Activated CD4-positive, alpha-beta T cell treated with anti-CD3 and anti-CD28 coated beads, Interleukin-2, amount 10 ng/mL, durations not matched to agents 7 days and 5 days (primary cell): ENCODE data around the gene SEMA4A. TPM values are rescaled to one million over a fixed set of nuclear protein-coding genes. Genes with fewer than 3 reads are reported as not detected.
"Not testable (repeated sequence)": the region's sequence is repeated elsewhere in the genome, so short reads cannot be mapped to it uniquely, and the experiment has no call there.

Experiments
- CTCF ChIA-PET: fragments of 350-600 bp; sonication (Branson Sonifier 250); formaldehyde crosslinking; loops from one replicate; lab custom pipeline; 2021; ENCODE audit warnings: antibody characterized with exemption; lab: Charles Lee
- POLR2A ChIA-PET: fragments of 350-600 bp; sonication (Branson Sonifier 250); formaldehyde crosslinking; loops from one replicate; lab custom pipeline; 2021; ENCODE audit warnings: antibody characterized with exemption; lab: Charles Lee
- DNase-seq: peaks from one replicate; pipeline ENCODE4 v3.0.0-alpha.2; 2020
- H3K27ac Mint-ChIP-seq: one replicate; pipeline ENCODE4 v1.8.0; 2021; ENCODE audit warnings: mild to moderate bottlenecking, moderate library complexity, mixed read lengths
- H3K27me3 Mint-ChIP-seq: one replicate; pipeline ENCODE4 v1.8.0; 2021; ENCODE audit warnings: mixed read lengths
- H3K36me3 Mint-ChIP-seq: one replicate; pipeline ENCODE4 v1.8.0; 2021; ENCODE audit warnings: low read depth, mixed read lengths
- H3K4me1 Mint-ChIP-seq: one replicate; pipeline ENCODE4 v1.8.0; 2021; ENCODE audit warnings: mixed read lengths
- H3K4me3 Mint-ChIP-seq: one replicate; pipeline ENCODE4 v1.8.0; 2021; ENCODE audit warnings: mild to moderate bottlenecking, moderate library complexity, mixed read lengths
- H3K9me3 Mint-ChIP-seq: one replicate; pipeline ENCODE4 v1.8.0; 2021; ENCODE audit warnings: mixed read lengths
- total RNA-seq, 2 experiments: library from RNA; stranded (reverse); gene quantifications; one replicate each; pipeline ENCODE4 v1.2.3, GENCODE V29; 2021

The SEMA4A gene
- total RNA-seq, 2 experiments from 2014 or later: 35.3 to 37.8 TPM

DNA sequence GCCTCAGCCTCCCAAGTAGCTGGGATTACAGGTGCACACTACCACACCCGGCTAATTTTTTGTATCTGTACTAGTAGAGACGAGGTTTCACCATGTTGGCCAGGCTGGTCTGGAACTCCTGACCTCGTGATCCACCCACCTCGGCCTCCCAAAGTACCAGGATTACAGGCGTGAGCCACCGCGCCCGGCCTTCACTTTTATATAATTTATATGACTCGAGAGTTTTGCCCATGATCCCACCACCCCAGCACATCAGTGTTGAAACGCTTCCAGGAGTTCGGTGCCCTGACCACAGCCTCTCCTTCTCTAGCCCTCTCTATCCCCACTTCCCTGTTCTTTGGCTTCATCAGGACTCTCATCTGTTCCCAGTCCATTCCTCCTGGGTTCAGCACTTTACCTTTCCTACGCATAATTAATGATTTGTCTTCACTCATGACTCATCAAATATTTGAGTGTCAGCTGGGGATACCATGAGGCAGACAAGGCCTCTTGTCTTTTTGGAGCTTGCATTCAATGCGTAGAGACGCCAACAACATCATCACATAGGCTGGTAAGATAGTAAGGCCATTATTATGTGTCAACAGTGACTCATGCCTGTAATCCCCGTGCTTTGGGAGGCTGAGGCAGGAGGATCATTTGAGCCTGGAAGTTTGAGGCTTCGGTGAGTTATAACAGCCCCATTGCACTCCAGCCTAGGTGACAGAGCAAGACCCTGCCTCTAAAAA lies 60.8 kb downstream of the SEMA4A start:
- peaks cover 57% of the 10 kb centered on the region for H3K36me3 Mint-ChIP-seq
- DNase-seq: no peak
- H3K27me3 Mint-ChIP-seq: no peaks in the 10 kb centered on the region
- H3K9me3 Mint-ChIP-seq: no peaks in the 10 kb centered on the region
- peak overlapping the region; percentile 87 for H3K27ac Mint-ChIP-seq
- POLR2A ChIA-PET: no interaction called here
- peak overlapping the region; percentile 90 for H3K4me3 Mint-ChIP-seq
- H3K4me1 Mint-ChIP-seq: peaks cover 51% of the 10 kb centered on the region
- CTCF ChIA-PET: interaction anchor here (0.6 to 6.9 kb wide), 6 partner anchors 12 to 69 kb away, joined by 4 to 30 read pairs (median 5); no protein-coding TSS in a partner anchor

DNA sequence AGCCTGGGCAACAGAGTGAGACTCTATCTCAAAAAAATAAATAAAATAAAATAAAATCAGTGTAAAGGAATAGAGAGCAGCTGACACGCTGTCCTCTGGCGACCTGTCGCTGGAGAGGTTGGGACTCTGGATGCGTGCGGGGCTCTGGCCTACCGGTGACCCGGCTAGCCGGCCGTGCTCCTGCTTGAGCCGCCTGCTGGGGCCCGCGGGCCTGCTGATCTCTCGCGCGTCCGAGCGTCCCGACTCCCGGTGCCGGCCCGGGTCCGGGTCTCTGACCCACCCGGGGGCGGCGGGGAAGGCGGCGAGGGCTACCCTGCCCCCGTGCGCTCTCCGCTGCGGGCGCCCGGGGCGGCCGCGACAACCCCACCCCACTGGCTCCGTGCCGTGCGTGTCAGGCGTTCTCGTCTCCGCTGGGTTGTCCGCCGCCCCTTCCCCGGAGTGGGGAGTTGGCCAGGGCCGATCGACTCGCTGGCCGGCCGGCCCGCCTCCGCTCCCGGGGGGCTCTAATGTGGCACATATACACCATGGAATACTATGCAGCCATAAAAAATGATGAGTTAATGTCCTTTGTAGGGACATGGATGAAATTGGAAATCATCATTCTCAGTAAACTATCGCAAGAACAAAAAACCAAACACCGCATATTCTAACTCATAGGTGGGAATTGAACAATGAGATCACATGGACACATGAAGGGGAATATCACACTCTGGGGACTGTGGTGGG lies 63.1 kb downstream of the SEMA4A start:
- POLR2A ChIA-PET, H3K4me3 Mint-ChIP-seq: not testable (repeated sequence)

GRCh38 chr1:156217871-156218270 lies 64.5 kb downstream of the SEMA4A start:
- peak; percentile 58 for DNase-seq
- POLR2A ChIA-PET: interaction anchor here (0.9 to 1.2 kb wide), 2 partner anchors 21 to 24 kb away, joined by 3 to 4 read pairs; partner anchors contain the start of gene SLC25A44
- Mint-ChIP-seq H3K27me3 (no peaks in the 10 kb centered on the region), H3K4me3 (peak overlapping the region; percentile 64), H3K4me1 (peaks cover 69% of the 10 kb centered on the region), H3K36me3 (peaks cover 54% of the 10 kb centered on the region), H3K27ac (peak overlapping the region; percentile 92), H3K9me3 (no peaks in the 10 kb centered on the region)
- CTCF ChIA-PET: interaction anchor here (0.6 to 2.7 kb wide), 8 partner anchors 21 to 121 kb away, joined by 3 to 8 read pairs (median 3); partner anchors contain the start of gene SLC25A44

More for the DNA sequence above, 63.1 kb downstream of the SEMA4A start:
- not testable (repeated sequence) for H3K9me3 Mint-ChIP-seq, DNase-seq, H3K27me3 Mint-ChIP-seq
- CTCF ChIA-PET: interaction anchor here (0.7 kb wide), 1 partner anchor 9 kb away, joined by 4 read pairs; no protein-coding TSS in a partner anchor
- peak overlapping the region; percentile 9 for H3K27ac Mint-ChIP-seq
- H3K36me3 Mint-ChIP-seq: peaks cover 50% of the 10 kb centered on the region
- peaks cover 65% of the 10 kb centered on the region for H3K4me1 Mint-ChIP-seq

GRCh38 chr1:156220226-156220625 lies 66.8 kb downstream of the SEMA4A start:
- peaks cover 64% of the 10 kb centered on the region for H3K4me1 Mint-ChIP-seq
- DNase-seq: no peak
- CTCF ChIA-PET: interaction anchor here (0.6 to 1.3 kb wide), 3 partner anchors 31 to 156 kb away, joined by 3 to 4 read pairs (median 3); no protein-coding TSS in a partner anchor
- POLR2A ChIA-PET: no interaction called here
- peaks cover 48% of the 10 kb centered on the region for H3K36me3 Mint-ChIP-seq
- no peaks in the 10 kb centered on the region for H3K27me3 Mint-ChIP-seq
- H3K9me3 Mint-ChIP-seq: no peaks in the 10 kb centered on the region
- peak overlapping the region; percentile 70 for H3K27ac Mint-ChIP-seq
- no peak overlapping the region for H3K4me3 Mint-ChIP-seq

DNA sequence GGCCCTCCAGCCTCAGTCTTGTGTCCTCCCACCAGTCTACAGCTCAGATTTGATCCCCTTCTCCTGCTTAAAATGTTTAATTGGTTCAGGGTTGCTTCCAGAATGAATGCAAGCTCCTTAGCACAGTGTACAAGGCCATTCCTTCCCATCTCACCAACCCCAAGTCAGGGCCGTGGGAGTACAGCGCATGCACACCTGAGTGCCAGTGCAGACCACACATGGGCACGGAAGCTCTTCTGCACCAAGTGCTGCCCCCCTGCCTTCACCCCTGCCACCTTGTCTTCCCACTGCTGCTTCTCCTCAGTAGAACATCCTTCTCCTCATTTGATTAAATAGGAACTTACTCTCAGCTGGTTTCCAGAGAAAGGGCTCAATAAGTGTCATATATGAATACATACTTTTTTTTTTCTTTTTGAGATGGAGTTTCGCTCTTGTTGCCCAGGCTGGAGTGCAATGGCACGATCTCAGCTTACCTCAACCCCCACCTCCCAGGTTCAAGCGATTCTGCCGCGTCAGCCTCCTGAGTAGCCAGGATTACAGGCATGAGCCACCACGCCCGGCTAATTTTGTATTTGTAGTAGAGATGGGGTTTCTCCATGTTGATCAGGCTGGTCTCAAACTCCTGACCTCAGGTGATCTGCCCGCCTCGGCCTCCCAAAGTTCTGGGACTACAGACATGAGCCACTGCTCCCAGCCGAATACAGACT lies 68.8 kb downstream of the SEMA4A start:
- Mint-ChIP-seq H3K27me3 (no peaks in the 10 kb centered on the region), H3K9me3 (no peaks in the 10 kb centered on the region), H3K36me3 (peaks cover 48% of the 10 kb centered on the region), H3K4me3 (no peak overlapping the region), H3K27ac (peak overlapping the region; percentile 85), H3K4me1 (peaks cover 69% of the 10 kb centered on the region)
- DNase-seq: no peak
- ChIA-PET CTCF (interaction anchor here (1.0 to 1.6 kb wide), 3 partner anchors 10 to 102 kb away, joined by 3 to 5 read pairs (median 4); partner anchors contain the start of gene PMF1), POLR2A (interaction anchor here (0.7 kb wide), 1 partner anchor 9 kb away, joined by 6 read pairs; the partner anchor contains the start of gene PMF1)

DNA sequence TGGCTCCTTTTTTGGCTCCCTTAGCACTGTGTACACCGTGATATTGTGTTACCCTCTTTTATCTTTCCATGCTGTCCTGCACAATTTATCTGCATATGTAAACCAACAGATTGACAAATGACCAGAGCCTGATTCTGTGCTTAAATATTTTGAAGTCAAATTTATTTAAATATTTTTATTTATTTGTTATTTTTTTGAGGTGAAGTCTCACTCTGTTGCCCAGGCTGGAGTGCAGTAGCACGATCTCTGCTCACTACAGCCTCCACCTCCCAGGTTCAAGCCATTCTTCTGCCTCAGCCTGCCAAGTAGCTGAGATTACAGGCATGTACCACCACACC lies 72.3 kb downstream of the SEMA4A start:
- Mint-ChIP-seq H3K4me1 (peaks cover 51% of the 10 kb centered on the region), H3K36me3 (peaks cover 45% of the 10 kb centered on the region), H3K27me3 (no peaks in the 10 kb centered on the region), H3K4me3 (no peak overlapping the region), H3K27ac (peak overlapping the region; percentile 65), H3K9me3 (no peaks in the 10 kb centered on the region)
- DNase-seq: no peak
- ChIA-PET CTCF (interaction anchor here (0.6 to 4.4 kb wide), 43 partner anchors 8 to 220 kb away, joined by 3 to 42 read pairs (median 4); partner anchors contain the start of genes PAQR6, PMF1, SEMA4A and SLC25A44), POLR2A (no interaction called here)

- H3K4me3 Mint-ChIP-seq: no peak overlapping the region
These were observed 72.7 kb downstream of the SEMA4A start for GRCh38 chr1:156226116-156226538.

GRCh38 chr1:156226782-156227181 lies 73.4 kb downstream of the SEMA4A start:
- Mint-ChIP-seq H3K27ac (peak overlapping the region; percentile 76), H3K9me3 (no peaks in the 10 kb centered on the region), H3K4me1 (peaks cover 41% of the 10 kb centered on the region), H3K4me3 (no peak overlapping the region), H3K36me3 (peaks cover 35% of the 10 kb centered on the region), H3K27me3 (no peaks in the 10 kb centered on the region)
- ChIA-PET POLR2A (no interaction called here), CTCF (interaction anchor here (0.7 to 4.4 kb wide), 12 partner anchors 13 to 130 kb away, joined by 3 to 42 read pairs (median 13); partner anchors contain the start of genes PMF1 and SEMA4A)
- DNase-seq: no peak

More at GRCh38 chr1:156226116-156226538, 72.7 kb downstream of the SEMA4A start:
- ChIA-PET POLR2A (no interaction called here), CTCF (interaction anchor here (0.6 to 4.4 kb wide), 21 partner anchors 7 to 216 kb away, joined by 3 to 42 read pairs (median 6); partner anchors contain the start of genes PMF1 and SEMA4A)
- Mint-ChIP-seq H3K4me1 (peaks cover 48% of the 10 kb centered on the region), H3K27me3 (no peaks in the 10 kb centered on the region), H3K27ac (peak overlapping the region; percentile 76), H3K9me3 (no peaks in the 10 kb centered on the region), H3K36me3 (peaks cover 42% of the 10 kb centered on the region)
- no peak for DNase-seq

Other genes with a start within 250 kb of the SEMA4A start
- 10 to 100 TPM; 24.0 to 28.4 TPM for gene RIT1, start 242.2 kb upstream of the SEMA4A start, total RNA-seq
- gene KHDC4, start 219.2 kb upstream of the SEMA4A start, total RNA-seq: 10 to 100 TPM; 66.3 to 67.3 TPM
- not detected for gene RXFP4, start 211.9 kb upstream of the SEMA4A start, total RNA-seq
- 100 to 1,000 TPM; 157 to 191 TPM for gene ARHGEF2, start 175.0 kb upstream of the SEMA4A start, total RNA-seq
- gene SSR2, start 132.6 kb upstream of the SEMA4A start, total RNA-seq: 100 to 1,000 TPM; 235 to 273 TPM
- 10 to 100 TPM; 30.8 to 34.0 TPM for gene UBQLN4, start 99.8 kb upstream of the SEMA4A start, total RNA-seq
- 10 to 100 TPM; 41.3 to 61.0 TPM for gene LAMTOR2, start 98.8 kb upstream of the SEMA4A start, total RNA-seq
- gene RAB25, start 92.4 kb upstream of the SEMA4A start, total RNA-seq: under 1 TPM in 1 of 2 experiments, not detected in 1; 0.50 TPM
- gene MEX3A, start 71.1 kb upstream of the SEMA4A start, total RNA-seq: under 1 TPM; 0.02 to 0.05 TPM
- 10 to 100 TPM; 38.3 to 43.5 TPM for gene LMNA, start 38.9 kb upstream of the SEMA4A start, total RNA-seq
- 10 to 100 TPM; 27.5 to 28.0 TPM for gene SLC25A44, start 40.5 kb downstream of the SEMA4A start, total RNA-seq
- gene PMF1, start 59.4 kb downstream of the SEMA4A start, total RNA-seq: 10 to 100 TPM; 72.8 to 73.4 TPM
- 1 to 10 TPM; 1.3 to 3.0 TPM for gene BGLAP, start 88.6 kb downstream of the SEMA4A start, total RNA-seq
- gene PAQR6, start 94.5 kb downstream of the SEMA4A start, total RNA-seq: 1 to 10 TPM; 6.2 to 7.3 TPM
- 10 to 100 TPM; 68.0 to 68.1 TPM for gene SMG5, start 129.2 kb downstream of the SEMA4A start, total RNA-seq
- 10 to 100 TPM; 11.6 to 14.4 TPM for gene TMEM79, start 130.7 kb downstream of the SEMA4A start, total RNA-seq
- 10 to 100 TPM; 33.2 to 33.6 TPM for gene GLMP, start 142.1 kb downstream of the SEMA4A start, total RNA-seq
- under 1 TPM in 1 of 2 experiments, not detected in 1; 0.52 TPM for gene VHLL, start 145.7 kb downstream of the SEMA4A start, total RNA-seq
- gene CCT3, start 184.7 kb downstream of the SEMA4A start, total RNA-seq: 100 to 1,000 TPM; 186 to 228 TPM
- under 1 TPM; 0.50 to 0.89 TPM for gene TSACC, start 184.9 kb downstream of the SEMA4A start, total RNA-seq
- gene RHBG, start 215.6 kb downstream of the SEMA4A start, total RNA-seq: not detected